ENCODE results near the gene PSMA3.
"Not testable (repeated sequence)": the region's sequence is repeated elsewhere in the genome, so short reads cannot be mapped to it uniquely, and the experiment has no call there.

PSMA3 gene

DNA sequence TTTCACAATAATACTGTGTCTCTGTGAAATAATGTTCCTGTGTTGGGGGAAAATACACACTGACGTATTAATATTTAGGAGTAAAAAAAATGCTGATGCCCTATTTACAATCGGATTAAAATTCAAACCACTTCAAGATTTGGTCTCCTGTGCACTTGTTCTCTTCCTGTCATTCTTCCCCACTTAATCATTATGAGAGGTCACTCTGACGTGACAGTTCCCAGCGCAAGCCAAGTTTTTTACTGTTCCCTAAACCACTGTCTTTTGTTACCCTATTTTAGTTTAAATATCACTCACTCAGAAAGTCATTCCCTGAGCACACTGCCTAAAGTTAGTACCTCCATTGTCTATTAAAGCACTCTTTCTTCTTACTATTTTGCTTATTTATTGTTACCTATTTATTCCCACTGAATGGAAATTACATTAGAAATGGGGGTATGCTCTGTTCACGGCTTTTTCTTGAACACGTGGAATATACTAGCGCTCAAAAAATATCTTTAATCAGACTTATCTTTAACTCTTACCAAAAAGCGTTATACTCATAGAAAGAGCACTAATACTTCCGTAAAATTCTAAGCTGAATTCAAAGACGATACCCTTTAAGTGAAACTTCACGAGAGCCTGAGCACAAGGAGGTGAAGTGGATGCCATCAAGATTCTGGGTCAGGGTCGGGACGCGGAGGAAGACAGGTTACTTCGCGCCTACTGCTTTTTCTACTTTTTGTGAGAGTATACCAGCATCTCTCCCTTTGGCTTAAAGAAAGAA, 670 bp upstream of the PSMA3 start:
- DNase-seq (ENCODE audit: insufficient read length, low spot score) (no peak), FAIRE-seq (no peak)
- TF ChIP-seq, protein P1, sequence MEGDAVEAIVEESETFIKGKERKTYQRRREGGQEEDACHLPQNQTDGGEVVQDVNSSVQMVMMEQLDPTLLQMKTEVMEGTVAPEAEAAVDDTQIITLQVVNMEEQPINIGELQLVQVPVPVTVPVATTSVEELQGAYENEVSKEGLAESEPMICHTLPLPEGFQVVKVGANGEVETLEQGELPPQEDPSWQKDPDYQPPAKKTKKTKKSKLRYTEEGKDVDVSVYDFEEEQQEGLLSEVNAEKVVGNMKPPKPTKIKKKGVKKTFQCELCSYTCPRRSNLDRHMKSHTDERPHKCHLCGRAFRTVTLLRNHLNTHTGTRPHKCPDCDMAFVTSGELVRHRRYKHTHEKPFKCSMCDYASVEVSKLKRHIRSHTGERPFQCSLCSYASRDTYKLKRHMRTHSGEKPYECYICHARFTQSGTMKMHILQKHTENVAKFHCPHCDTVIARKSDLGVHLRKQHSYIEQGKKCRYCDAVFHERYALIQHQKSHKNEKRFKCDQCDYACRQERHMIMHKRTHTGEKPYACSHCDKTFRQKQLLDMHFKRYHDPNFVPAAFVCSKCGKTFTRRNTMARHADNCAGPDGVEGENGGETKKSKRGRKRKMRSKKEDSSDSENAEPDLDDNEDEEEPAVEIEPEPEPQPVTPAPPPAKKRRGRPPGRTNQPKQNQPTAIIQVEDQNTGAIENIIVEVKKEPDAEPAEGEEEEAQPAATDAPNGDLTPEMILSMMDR (IDR thresholded peaks at IDR 0.05; ENCODE audit: insufficient read depth, missing control alignments) = no peak

DNA sequence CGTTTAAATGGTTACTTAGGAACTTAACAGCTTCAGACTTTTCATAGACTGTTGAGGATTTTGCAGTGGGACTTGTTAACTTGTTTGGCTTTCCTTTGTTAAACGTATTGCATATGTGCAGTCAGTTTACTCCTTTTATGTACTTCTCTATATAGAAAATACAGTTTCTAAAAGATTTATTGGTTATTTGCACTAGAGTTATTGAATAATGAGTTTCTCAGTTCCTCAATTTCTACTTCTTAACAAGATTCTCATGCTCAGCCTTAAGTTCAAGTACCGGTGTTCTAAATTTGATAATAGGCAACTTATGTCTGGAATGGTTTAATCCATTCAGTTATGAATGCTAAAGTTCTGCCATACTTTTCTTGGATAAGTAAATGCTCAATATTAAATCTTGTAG, 919 bp downstream of the PSMA3 start:
- DNase-seq (ENCODE audit: insufficient read length, low spot score) (no peak), FAIRE-seq (no peak)
- TF ChIP-seq, protein P1 (IDR thresholded peaks at IDR 0.05; ENCODE audit: insufficient read depth, missing control alignments) = no peak

DNA sequence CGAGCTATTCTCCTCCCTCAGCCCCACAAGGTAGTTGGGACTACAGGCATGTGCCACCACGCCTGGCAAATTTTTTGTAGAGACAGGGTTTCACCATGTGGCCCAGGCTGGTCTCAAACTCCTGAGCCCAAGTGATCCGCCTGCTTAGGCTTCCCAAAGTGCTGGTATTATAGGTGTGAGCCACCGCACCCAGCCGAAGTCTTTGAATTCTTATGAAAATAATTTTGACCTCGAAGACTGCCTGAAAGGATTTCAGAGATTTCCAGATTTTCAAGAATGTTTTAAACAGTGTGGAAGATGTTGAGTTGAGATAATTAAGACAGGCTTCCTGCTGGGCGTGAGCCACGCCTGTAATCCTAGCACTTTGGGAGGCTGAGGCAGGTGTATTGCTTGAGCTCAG, 5.0 kb downstream of the PSMA3 start:
- DNase-seq (ENCODE audit: insufficient read length, low spot score) (no peak), FAIRE-seq (no peak)
- TF ChIP-seq, protein P1 (IDR thresholded peaks at IDR 0.05; ENCODE audit: insufficient read depth, missing control alignments) = no peak

DNA sequence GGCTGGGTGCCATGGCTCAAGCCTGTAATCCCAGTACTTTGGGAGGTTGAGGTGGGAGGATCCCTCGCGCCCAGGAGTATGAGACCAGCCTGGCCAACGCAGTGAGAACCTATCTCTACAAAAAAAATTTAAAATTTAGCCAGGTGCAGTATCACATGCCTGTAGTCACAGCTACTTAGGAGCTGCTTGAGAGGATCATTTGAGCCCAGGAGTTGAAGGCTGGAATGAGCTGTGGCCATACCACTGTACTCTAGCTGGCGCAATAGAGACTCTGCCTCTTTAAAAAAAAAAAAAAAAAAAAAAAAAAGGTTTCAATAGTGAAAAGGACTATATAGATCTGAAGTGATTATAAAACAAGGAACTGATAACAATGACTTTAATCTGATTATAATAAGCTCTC, 13.5 kb downstream of the PSMA3 start:
- DNase-seq (ENCODE audit: insufficient read length, low spot score) = no peak
- no peak for FAIRE-seq
- TF ChIP-seq, protein P1 (IDR thresholded peaks at IDR 0.05; ENCODE audit: insufficient read depth, missing control alignments) = no peak

DNA sequence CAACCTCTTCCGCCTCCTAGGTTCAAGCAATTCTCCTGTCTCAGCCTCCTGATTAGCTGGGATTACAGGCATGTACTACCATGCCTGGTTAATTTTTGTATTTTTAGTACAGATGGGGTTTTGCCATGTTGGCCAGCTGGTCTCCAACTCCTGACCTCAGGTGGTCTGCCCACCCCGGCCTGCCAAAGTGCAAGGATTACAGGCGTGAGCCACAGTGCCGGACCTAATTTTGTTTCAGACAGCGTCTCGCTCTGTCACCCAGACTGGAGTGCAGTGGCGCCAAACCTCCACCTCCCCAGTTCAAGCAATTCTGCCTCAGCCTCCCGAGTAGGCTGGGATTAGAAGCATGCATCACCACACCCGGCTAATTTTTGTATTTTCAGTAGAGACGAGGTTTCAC, 17.4 kb downstream of the PSMA3 start:
- FAIRE-seq; DNase-seq (ENCODE audit: insufficient read length, low spot score): not testable (repeated sequence)

DNA sequence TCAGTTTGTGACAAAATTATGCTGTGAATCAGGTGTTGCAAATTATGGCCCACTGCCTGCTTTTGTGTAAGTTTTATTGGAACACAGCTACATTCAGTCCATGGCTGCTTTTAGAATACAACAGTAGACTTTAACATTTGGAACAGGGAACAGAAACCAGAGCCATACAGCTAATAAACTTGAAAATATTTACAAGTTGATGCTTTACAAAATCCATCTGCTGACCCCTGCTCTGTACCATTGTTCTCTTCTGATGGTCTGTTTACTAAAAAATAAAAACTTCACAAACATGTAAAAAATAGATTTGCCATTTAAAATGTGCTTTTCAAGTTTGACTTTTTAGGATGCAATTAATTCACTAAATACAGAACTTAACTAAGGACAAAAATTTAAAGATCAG, 20.8 kb downstream of the PSMA3 start:
- TF ChIP-seq, protein P1 (IDR thresholded peaks at IDR 0.05; ENCODE audit: insufficient read depth, missing control alignments) = no peak
- FAIRE-seq (no peak), DNase-seq (ENCODE audit: insufficient read length, low spot score) (no peak)

DNA sequence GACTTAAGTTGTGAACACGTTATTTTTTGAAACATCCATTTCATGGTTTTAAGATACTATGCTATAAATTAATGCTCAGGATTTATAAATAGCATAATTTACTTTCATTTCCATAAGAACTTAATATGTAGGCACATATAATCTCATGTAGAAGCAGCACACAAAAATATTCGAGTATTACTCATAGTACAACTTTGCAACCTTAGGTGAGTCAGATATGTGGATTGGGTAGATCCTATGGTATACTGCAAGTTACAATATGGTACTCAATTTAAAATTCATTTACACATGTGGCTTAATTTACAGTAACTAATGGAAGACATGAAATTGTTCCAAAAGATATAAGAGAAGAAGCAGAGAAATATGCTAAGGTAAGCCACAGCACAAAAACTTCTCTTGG, 26.0 kb downstream of the PSMA3 start:
- FAIRE-seq (peak; percentile 44), DNase-seq (ENCODE audit: insufficient read length, low spot score) (no peak)

More for the DNA sequence above, 26.0 kb downstream of the PSMA3 start:
- TF ChIP-seq, protein P1 (IDR thresholded peaks at IDR 0.05; ENCODE audit: insufficient read depth, missing control alignments) = no peak

Measured in D721Med (cell line).